ENCODE measurements around the gene ZBED4.

- TF ChIP-seq CTCF (IDR thresholded peaks at IDR 0.05) (no peak), POLR2A (IDR thresholded peaks at IDR 0.05) (no peak)
These were observed 54.2 kb downstream of the ZBED4 start for GRCh38 chr22:49907807-49908206.

Measured in Peyer's patch (tissue), 4 donors.